Neutrophil (primary cell): ENCODE results near the gene PDE8B.

ENCODE experiments used
- H3K27ac ChIP-seq: fragments of 200-600 bp; sonication (generic); 2 replicates; pipeline ENCODE4 v1.5.1; 2016; ENCODE audit warnings: mild to moderate bottlenecking, moderate library complexity
- H3K27me3 ChIP-seq: fragments of 200-600 bp; sonication (generic); 2 replicates; pipeline ENCODE4 v1.6.0; 2016; ENCODE audit warnings: mild to moderate bottlenecking
- H3K36me3 ChIP-seq: fragments of 200-600 bp; sonication (generic); 2 replicates; pipeline ENCODE4 v1.5.1; 2017
- H3K4me1 ChIP-seq, 2 experiments: fragments of 200-600 bp in 1 of 2; sonication (generic) in 1 of 2; 1 replicate in 1 of 2; 2 replicates in 1 of 2; pipeline versions ENCODE4 v1.5.1 to v1.6.1; 2013 to 2016; ENCODE audit warnings: low read depth in 1 of 2, low read length in 1 of 2, mild to moderate bottlenecking in 1 of 2, moderate library complexity in 1 of 2; ENCODE audit not compliant: control insufficient read depth in 1 of 2, insufficient read depth in 1 of 2
- H3K4me3 ChIP-seq, 2 experiments: fragments of 200-600 bp in 1 of 2; sonication (generic) in 1 of 2; 1 replicate in 1 of 2; 2 replicates in 1 of 2; pipeline ENCODE4 v1.5.1; 2013 to 2016; ENCODE audit warnings: low read depth in 1 of 2, low read length in 1 of 2, mild to moderate bottlenecking in 1 of 2, moderate library complexity in 1 of 2
- H3K9me3 ChIP-seq: fragments of 200-600 bp; sonication (generic); 2 replicates; pipeline ENCODE4 v1.5.1; 2016
- TF ChIP-seq, protein P1 (sequence below): fragments of 200-600 bp; sonication (generic); IDR thresholded peaks from 2 replicates; pipeline ENCODE4 v1.5.1; 2016; ENCODE audit warnings: antibody characterized with exemption

The PDE8B gene, protein sequence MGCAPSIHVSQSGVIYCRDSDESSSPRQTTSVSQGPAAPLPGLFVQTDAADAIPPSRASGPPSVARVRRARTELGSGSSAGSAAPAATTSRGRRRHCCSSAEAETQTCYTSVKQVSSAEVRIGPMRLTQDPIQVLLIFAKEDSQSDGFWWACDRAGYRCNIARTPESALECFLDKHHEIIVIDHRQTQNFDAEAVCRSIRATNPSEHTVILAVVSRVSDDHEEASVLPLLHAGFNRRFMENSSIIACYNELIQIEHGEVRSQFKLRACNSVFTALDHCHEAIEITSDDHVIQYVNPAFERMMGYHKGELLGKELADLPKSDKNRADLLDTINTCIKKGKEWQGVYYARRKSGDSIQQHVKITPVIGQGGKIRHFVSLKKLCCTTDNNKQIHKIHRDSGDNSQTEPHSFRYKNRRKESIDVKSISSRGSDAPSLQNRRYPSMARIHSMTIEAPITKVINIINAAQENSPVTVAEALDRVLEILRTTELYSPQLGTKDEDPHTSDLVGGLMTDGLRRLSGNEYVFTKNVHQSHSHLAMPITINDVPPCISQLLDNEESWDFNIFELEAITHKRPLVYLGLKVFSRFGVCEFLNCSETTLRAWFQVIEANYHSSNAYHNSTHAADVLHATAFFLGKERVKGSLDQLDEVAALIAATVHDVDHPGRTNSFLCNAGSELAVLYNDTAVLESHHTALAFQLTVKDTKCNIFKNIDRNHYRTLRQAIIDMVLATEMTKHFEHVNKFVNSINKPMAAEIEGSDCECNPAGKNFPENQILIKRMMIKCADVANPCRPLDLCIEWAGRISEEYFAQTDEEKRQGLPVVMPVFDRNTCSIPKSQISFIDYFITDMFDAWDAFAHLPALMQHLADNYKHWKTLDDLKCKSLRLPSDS

DNA sequence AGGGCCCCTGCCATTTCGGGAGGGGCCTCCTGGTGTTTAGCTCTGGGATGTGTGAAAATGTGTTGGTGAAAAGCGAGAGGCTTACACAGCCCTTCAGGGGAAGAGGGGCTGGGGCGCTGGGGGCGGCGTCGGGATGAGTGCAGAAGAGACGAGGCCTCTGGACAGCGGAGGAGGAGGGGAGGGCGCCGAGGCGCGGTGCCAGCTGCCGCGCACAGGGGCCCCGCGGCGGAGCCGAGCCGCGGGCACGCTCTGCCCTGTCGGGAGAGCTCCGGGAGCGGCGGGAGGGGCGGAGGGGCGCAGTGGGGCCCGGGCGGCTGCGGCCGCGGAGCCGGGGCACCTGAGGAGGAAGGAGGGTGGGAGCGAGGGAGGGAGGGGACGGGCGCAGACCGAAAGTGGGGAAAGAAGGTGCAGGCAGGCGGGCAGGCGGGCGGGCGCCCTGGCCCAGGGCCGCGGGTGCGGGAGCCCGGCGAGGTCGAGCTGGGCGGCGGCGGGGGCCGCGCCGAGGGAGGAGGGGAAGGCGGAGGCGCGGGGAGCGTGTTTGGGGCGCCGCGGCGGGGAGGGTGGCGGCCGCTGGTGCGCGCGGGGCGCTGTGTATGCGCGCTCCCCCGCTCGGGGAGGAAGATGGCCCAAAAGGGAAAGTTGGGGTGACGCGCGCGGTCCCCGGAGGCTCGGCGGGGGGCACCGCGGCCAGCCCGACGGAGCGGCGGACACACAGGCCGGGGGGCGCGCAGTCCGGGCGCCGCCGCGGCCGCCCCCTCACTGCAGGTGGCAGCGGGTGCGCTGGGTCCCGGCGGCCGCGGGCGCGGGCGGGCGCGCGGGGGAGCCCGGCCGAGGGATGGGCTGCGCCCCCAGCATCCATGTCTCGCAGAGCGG, at the start of gene PDE8B:
TSS of gene PDE8B (plus strand) at position 590 of the 873 bp plus-strand sequence. CDS start at position 836, 246 bp downstream.
- no peak within 1 kb of the TSS for H3K27ac ChIP-seq
- TF ChIP-seq, protein P1, sequence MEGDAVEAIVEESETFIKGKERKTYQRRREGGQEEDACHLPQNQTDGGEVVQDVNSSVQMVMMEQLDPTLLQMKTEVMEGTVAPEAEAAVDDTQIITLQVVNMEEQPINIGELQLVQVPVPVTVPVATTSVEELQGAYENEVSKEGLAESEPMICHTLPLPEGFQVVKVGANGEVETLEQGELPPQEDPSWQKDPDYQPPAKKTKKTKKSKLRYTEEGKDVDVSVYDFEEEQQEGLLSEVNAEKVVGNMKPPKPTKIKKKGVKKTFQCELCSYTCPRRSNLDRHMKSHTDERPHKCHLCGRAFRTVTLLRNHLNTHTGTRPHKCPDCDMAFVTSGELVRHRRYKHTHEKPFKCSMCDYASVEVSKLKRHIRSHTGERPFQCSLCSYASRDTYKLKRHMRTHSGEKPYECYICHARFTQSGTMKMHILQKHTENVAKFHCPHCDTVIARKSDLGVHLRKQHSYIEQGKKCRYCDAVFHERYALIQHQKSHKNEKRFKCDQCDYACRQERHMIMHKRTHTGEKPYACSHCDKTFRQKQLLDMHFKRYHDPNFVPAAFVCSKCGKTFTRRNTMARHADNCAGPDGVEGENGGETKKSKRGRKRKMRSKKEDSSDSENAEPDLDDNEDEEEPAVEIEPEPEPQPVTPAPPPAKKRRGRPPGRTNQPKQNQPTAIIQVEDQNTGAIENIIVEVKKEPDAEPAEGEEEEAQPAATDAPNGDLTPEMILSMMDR, result no peak
- peaks cover 89% of the 10 kb centered on the region for H3K27me3 ChIP-seq
- H3K36me3 ChIP-seq, result no peaks in the 10 kb centered on the region
- no peaks in the 10 kb centered on the region for H3K9me3 ChIP-seq
- peaks cover 8 to 13% of the 10 kb centered on the region in 2 experiments for H3K4me1 ChIP-seq
- H3K4me3 ChIP-seq, result peak within 1 kb of the TSS; percentile 41 to 45

DNA sequence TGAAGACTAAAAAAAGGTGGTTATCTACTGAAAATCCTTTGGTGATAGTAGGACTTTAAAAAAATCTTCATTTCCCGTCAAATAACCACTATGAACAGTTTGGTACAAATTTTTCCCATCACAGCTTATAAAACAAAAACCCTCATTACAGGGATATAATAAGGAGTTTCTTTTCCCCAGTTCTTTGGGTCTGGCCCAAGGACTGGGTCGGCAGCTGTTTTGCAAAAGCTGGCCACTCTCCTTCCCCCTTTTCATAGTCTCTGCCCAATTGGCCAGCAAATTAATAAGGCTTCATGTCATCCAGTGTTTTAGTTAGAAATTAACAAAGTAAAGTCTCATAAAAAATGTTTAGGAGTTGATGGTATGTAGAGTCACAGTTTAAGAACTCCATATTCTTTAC, 47.0 kb upstream of the PDE8B start:
- H3K36me3 ChIP-seq, result no peaks in the 10 kb centered on the region
- no peaks in the 10 kb centered on the region for H3K4me1 ChIP-seq
- no peak overlapping the region for H3K27ac ChIP-seq
- H3K9me3 ChIP-seq, result no peaks in the 10 kb centered on the region
- no peaks in the 10 kb centered on the region for H3K27me3 ChIP-seq
- no peak overlapping the region for H3K4me3 ChIP-seq
- TF ChIP-seq, protein P1, result no peak

DNA sequence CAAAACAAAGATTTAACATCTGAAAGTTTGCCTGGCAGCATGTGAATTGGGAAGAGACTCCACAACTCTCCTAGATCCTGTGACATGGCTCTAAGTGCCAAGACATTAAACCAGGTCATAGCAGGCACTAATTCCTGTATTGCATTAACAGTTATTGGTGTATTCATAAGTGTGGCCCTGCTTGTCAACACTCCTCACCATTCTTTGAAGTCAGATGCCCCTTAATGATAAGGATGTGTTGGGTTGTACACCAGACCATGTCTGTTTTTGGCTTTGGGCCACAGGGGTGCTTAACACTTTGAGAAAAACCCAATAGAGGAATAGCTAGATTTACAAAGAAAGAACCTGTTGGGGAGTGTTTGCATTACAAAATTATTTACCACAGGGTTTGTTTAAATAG, 43.4 kb upstream of the PDE8B start:
- H3K9me3 ChIP-seq, result no peaks in the 10 kb centered on the region
- H3K27me3 ChIP-seq, result peaks cover 21% of the 10 kb centered on the region
- H3K27ac ChIP-seq, result no peak overlapping the region
- no peaks in the 10 kb centered on the region for H3K4me1 ChIP-seq
- no peak overlapping the region for H3K4me3 ChIP-seq
- TF ChIP-seq, protein P1, result no peak
- no peaks in the 10 kb centered on the region for H3K36me3 ChIP-seq

DNA sequence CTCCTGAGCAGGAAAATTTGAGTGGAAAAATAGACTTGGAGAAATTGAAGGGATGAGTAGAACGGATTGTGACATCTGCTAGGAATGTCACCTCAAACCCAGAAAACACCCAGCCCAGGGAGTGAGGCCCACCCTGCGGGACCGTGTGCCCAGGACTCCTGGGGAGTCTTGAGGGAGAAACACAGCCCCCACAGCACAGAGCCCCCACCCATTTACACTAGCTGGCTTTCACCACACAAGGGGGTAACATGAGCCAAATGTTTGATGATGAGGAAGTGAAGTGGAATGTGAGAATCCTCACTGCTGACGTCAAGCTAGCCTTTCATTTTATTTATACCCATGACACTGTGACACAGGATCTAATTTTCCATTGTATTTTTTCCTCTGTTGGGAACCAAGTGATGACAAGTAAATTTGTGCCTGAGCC, 42.8 kb upstream of the PDE8B start:
- Histone ChIP-seq H3K27ac (no peak overlapping the region), H3K9me3 (no peaks in the 10 kb centered on the region), H3K27me3 (peaks cover 28% of the 10 kb centered on the region), H3K36me3 (no peaks in the 10 kb centered on the region), H3K4me1 (no peaks in the 10 kb centered on the region), H3K4me3 (no peak overlapping the region)
- TF ChIP-seq, protein P1, result no peak
